Muscle layer of colon (tissue), 2 donors: ENCODE results near the gene CHRDL2.
A peak's percentile ranks its signal among the peaks of the same experiment; 100 is the strongest.

Experiments used
- H3K27ac ChIP-seq: one replicate; pipeline ENCODE4 v1.7.0; 2013; ENCODE audit warnings: low read depth, mild to moderate bottlenecking, low read length, moderate library complexity
- H3K27me3 ChIP-seq, 2 donors: one replicate each; pipeline ENCODE4 v1.7.0; 2013; ENCODE audit warnings: low read length in 2 of 2, mild to moderate bottlenecking in 2 of 2; ENCODE audit not compliant: insufficient read depth in 2 of 2, control insufficient read depth in 1 of 2
- H3K36me3 ChIP-seq: one replicate; pipeline ENCODE4 v1.7.0; 2013; ENCODE audit warnings: mild to moderate bottlenecking, low read length; ENCODE audit not compliant: insufficient read depth
- H3K4me1 ChIP-seq: one replicate; pipeline ENCODE4 v1.7.0; 2013; ENCODE audit warnings: mild to moderate bottlenecking, low read length; ENCODE audit not compliant: insufficient read depth
- H3K4me3 ChIP-seq, 2 donors: one replicate each; pipeline ENCODE4 v1.7.0; 2013; ENCODE audit warnings: low read length in 2 of 2, low read depth in 1 of 2, mild to moderate bottlenecking in 1 of 2, moderate library complexity in 1 of 2
- H3K9ac ChIP-seq: one replicate; pipeline ENCODE4 v1.7.0; 2013; ENCODE audit warnings: low read length
- H3K9me3 ChIP-seq: one replicate; pipeline ENCODE4 v1.7.0; 2013; ENCODE audit warnings: mild to moderate bottlenecking, low read length
- donor health status: abdominal sarcoma.
- donor health status: Adenocarcinoma of cecum.

CHRDL2 gene

GRCh38 chr11:74707602-74708510, 23.4 kb downstream of the CHRDL2 start:
- Histone ChIP-seq H3K4me1 (peaks cover 13% of the 10 kb centered on the region), H3K4me3 (no peak overlapping the region), H3K27me3 (no peaks in the 10 kb centered on the region), H3K27ac (no peak overlapping the region), H3K36me3 (peaks cover 8% of the 10 kb centered on the region), H3K9ac (no peak overlapping the region), H3K9me3 (no peaks in the 10 kb centered on the region)

- H3K36me3 ChIP-seq = peaks cover 8% of the 10 kb centered on the region
- no peak overlapping the region for H3K4me3 ChIP-seq
- H3K27me3 ChIP-seq = no peaks in the 10 kb centered on the region
- no peak overlapping the region for H3K9ac ChIP-seq
- no peaks in the 10 kb centered on the region for H3K9me3 ChIP-seq
- no peak overlapping the region for H3K27ac ChIP-seq
- peaks cover 13% of the 10 kb centered on the region for H3K4me1 ChIP-seq
These were observed 24.0 kb downstream of the CHRDL2 start for GRCh38 chr11:74707182-74707581.

DNA sequence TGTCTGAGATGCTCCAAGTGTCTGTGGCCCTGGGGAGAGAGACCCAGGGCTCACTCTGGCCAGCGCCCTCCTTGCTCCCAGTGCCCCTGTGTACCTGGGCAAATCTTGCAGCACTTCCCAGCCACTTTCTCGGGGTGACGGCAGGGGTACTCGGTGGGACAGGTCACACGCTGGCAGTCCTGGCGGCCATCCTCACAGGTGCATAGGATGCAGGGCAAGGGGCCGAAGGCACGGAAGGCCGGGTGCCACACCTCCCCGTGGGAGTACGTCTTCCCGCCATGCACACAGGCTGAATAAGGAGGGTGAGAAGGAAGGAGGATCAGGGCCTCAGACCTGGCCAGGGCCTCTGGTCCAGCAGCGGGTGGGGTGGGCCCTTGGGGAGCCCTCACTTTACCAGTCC, 28.0 kb downstream of the CHRDL2 start:
- Histone ChIP-seq H3K27ac (no peak overlapping the region), H3K9ac (no peak overlapping the region), H3K36me3 (no peaks in the 10 kb centered on the region), H3K4me1 (no peaks in the 10 kb centered on the region), H3K9me3 (no peaks in the 10 kb centered on the region), H3K27me3 (no peaks in the 10 kb centered on the region), H3K4me3 (no peak overlapping the region)

- Histone ChIP-seq H3K27ac (no peak overlapping the region), H3K9ac (no peak overlapping the region), H3K27me3 (no peaks in the 10 kb centered on the region), H3K9me3 (no peaks in the 10 kb centered on the region), H3K4me3 (no peak overlapping the region), H3K36me3 (no peaks in the 10 kb centered on the region), H3K4me1 (peaks cover under 1% of the 10 kb centered on the region)
These were observed 28.7 kb downstream of the CHRDL2 start for GRCh38 chr11:74702383-74703007.

DNA sequence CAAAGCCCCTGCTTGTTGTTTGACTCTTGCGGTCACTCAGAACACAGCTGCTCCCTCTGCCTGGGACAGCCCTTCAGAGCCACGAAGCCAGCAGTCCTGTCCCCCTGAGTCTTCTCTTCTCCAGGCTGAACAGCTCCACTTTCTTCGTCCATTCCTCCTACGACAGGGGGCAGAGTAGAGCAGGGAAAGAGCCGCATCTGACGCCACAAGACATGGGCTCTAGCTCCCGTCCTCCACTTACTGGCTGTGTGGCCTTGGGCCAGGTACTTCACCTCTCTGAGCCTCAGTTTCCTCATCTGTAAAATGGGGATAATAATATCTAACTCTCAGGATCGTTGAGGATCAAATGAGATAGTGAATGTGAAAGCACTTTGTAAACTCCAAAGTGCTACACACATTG, 29.9 kb downstream of the CHRDL2 start:
- H3K36me3 ChIP-seq = no peaks in the 10 kb centered on the region
- H3K4me1 ChIP-seq = peaks cover 12% of the 10 kb centered on the region
- no peaks in the 10 kb centered on the region for H3K9me3 ChIP-seq
- no peak overlapping the region for H3K4me3 ChIP-seq
- no peak overlapping the region for H3K9ac ChIP-seq
- peak overlapping the region; percentile 24 for H3K27ac ChIP-seq
- H3K27me3 ChIP-seq = no peaks in the 10 kb centered on the region

- Histone ChIP-seq H3K9me3 (no peaks in the 10 kb centered on the region), H3K9ac (no peak overlapping the region), H3K4me3 (no peak overlapping the region), H3K36me3 (no peaks in the 10 kb centered on the region), H3K27ac (no peak overlapping the region), H3K27me3 (no peaks in the 10 kb centered on the region), H3K4me1 (peaks cover 20% of the 10 kb centered on the region)
These were observed 31.4 kb downstream of the CHRDL2 start for GRCh38 chr11:74699615-74700396.

DNA sequence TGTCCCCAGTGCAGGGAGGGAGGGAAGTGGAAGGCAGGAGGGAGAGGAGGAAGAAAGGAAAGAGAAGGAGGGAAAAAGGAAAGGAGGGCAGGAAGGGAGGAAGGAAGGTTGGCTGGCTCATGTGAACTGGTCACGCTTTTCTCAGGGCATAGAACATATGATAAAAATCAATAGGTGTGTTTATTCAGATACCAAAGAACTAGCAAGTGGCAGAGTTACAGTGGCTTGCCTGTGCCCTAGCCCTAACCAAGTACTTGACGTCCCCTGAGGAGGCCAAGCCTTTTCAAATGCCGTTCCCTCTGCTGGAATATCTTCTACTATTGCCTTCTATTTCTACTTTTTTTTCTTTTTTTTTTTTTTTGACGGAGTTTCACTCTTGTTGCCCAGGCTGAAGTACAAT, 33.5 kb downstream of the CHRDL2 start:
- peak overlapping the region in 1 of 2 donors; percentile 1 for H3K4me3 ChIP-seq
- no peaks in the 10 kb centered on the region for H3K9me3 ChIP-seq
- no peaks in the 10 kb centered on the region for H3K36me3 ChIP-seq
- H3K4me1 ChIP-seq = peaks cover 27% of the 10 kb centered on the region
- H3K27ac ChIP-seq = peak overlapping the region; percentile 89
- no peaks in the 10 kb centered on the region for H3K27me3 ChIP-seq
- peak overlapping the region; percentile 37 for H3K9ac ChIP-seq

DNA sequence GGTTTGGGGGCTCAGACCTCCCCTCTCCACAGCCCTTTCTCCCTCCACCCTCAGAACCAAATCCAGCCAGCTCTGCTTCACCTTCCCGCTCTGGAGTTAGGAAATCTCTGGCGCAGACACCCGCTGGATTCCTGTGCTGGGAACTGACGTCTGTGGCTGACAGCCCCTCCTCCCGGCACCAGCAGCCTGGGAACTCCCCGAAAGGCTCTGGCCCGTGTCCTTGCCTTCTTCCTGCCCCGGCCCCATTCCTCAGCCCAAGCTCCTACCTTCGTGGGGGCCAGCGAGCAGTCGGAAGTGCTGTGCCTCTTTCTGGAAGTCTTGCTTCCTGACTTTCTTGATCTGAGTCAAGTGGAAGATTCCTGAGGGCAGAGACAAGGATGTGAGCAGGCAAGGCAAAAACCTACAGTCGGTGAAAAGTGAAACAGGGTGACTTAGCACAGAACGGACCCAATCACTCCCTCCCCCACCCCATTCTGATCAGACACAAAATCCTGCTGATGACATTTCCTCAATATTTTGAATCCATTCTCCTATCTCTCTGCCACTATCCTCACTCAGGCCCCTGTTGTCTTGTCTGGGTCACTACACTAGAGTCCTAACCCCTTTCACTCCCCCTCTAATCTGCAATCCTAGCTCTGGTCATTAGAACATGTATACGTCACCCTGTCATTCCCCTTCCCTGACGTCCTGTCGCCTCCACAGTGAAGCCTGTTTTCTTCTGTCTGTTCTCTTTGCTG, 34.1 kb downstream of the CHRDL2 start:
- Histone ChIP-seq H3K4me3 (peak overlapping the region; percentile 1 to 8), H3K9me3 (no peaks in the 10 kb centered on the region), H3K9ac (peak overlapping the region; percentile 37), H3K27ac (peak overlapping the region; percentile 89), H3K36me3 (no peaks in the 10 kb centered on the region), H3K4me1 (peaks cover 27% of the 10 kb centered on the region), H3K27me3 (no peaks in the 10 kb centered on the region)

GRCh38 chr11:74696500-74696899, 34.7 kb downstream of the CHRDL2 start:
- Histone ChIP-seq H3K36me3 (no peaks in the 10 kb centered on the region), H3K9me3 (no peaks in the 10 kb centered on the region), H3K9ac (peak overlapping the region; percentile 37), H3K4me1 (peaks cover 27% of the 10 kb centered on the region), H3K4me3 (peak overlapping the region in 1 of 2 donors; percentile 1), H3K27me3 (no peaks in the 10 kb centered on the region), H3K27ac (peak overlapping the region; percentile 89)

- H3K9ac ChIP-seq = no peak overlapping the region
- H3K36me3 ChIP-seq = no peaks in the 10 kb centered on the region
- H3K4me1 ChIP-seq = peaks cover 27% of the 10 kb centered on the region
- no peaks in the 10 kb centered on the region for H3K27me3 ChIP-seq
- no peak overlapping the region for H3K4me3 ChIP-seq
- no peaks in the 10 kb centered on the region for H3K9me3 ChIP-seq
- peak overlapping the region; percentile 89 for H3K27ac ChIP-seq
These were observed 35.4 kb downstream of the CHRDL2 start for GRCh38 chr11:74695705-74696280.
